Keratinocyte (primary cell): ENCODE data around the gene DHRSX. TPM values are rescaled to one million over a fixed set of nuclear protein-coding genes. Genes with fewer than 3 reads are reported as not detected.

Experiments used
- DNase-seq: peaks from one replicate; pipeline ENCODE4 v3.0.0-alpha.2; 2011; ENCODE audit warnings: low read depth, missing footprints, low spot score
- FAIRE-seq: peaks from 2 replicates; lab custom pipeline; 2011; peaks lifted over from hg19 to GRCh38; lab: Jason Lieb, UNC
- H2AFZ ChIP-seq: 2 replicates; pipeline ENCODE4 v1.6.0; 2012; ENCODE audit warnings: low read length, control low read depth, inconsistent platforms; ENCODE audit not compliant: control insufficient read depth
- H3K27ac ChIP-seq: 2 replicates; pipeline ENCODE4 v1.5.1; 2011; ENCODE audit warnings: low read length; ENCODE audit not compliant: control insufficient read depth, insufficient read depth
- H3K27me3 ChIP-seq: 3 replicates; pipeline ENCODE4 v1.6.0; 2011; ENCODE audit warnings: low read length; ENCODE audit not compliant: control insufficient read depth, insufficient read depth; ENCODE audit errors: extremely low read depth
- H3K36me3 ChIP-seq, 2 experiments: 2 replicates in 1 of 2; 3 replicates in 1 of 2; pipeline ENCODE4 v1.5.1; 2011; ENCODE audit warnings: low read length in 2 of 2, mild to moderate bottlenecking in 1 of 2; ENCODE audit not compliant: control insufficient read depth in 2 of 2, insufficient read depth in 2 of 2; ENCODE audit errors: extremely low read depth in 1 of 2
- H3K4me1 ChIP-seq: 3 replicates; pipeline ENCODE4 v1.5.1; 2011; ENCODE audit warnings: low read length; ENCODE audit not compliant: control insufficient read depth, insufficient read depth; ENCODE audit errors: extremely low read depth
- H3K4me2 ChIP-seq: 3 replicates; pipeline ENCODE4 v1.6.0; 2011; ENCODE audit warnings: low read depth, low read length; ENCODE audit not compliant: control insufficient read depth, insufficient read depth; ENCODE audit errors: extremely low read depth
- H3K4me3 ChIP-seq, 3 experiments: fragments of 200-600 bp in 1 of 3; sonication (generic) in 1 of 3; 2 replicates in 2 of 3; 3 replicates in 1 of 3; pipeline ENCODE4 v1.5.1; 2011 to 2016; ENCODE audit warnings: low read length in 3 of 3, mild to moderate bottlenecking in 3 of 3, control low read depth in 2 of 3, inconsistent platforms in 1 of 3, low read depth in 1 of 3, mixed read lengths in 1 of 3, mixed run types in 1 of 3, moderate library complexity in 1 of 3; ENCODE audit not compliant: control insufficient read depth in 2 of 3, insufficient read depth in 2 of 3; ENCODE audit errors: extremely low read depth in 1 of 3
- H3K79me2 ChIP-seq: 2 replicates; pipeline ENCODE4 v1.6.0; 2012; ENCODE audit warnings: low read length; ENCODE audit not compliant: control insufficient read depth, insufficient read depth
- H3K9ac ChIP-seq: 3 replicates; pipeline ENCODE4 v1.6.0; 2011; ENCODE audit warnings: low read length; ENCODE audit not compliant: control insufficient read depth, insufficient read depth; ENCODE audit errors: extremely low read depth
- H3K9me1 ChIP-seq: 3 replicates; pipeline ENCODE4 v1.6.0; 2011; ENCODE audit warnings: low read length; ENCODE audit not compliant: control insufficient read depth, insufficient read depth; ENCODE audit errors: extremely low read depth
- H3K9me3 ChIP-seq: 2 replicates; pipeline ENCODE4 v1.5.1; 2012; ENCODE audit warnings: low read depth, low read length; ENCODE audit not compliant: control insufficient read depth
- H4K20me1 ChIP-seq: 3 replicates; pipeline ENCODE4 v1.6.0; 2011; ENCODE audit warnings: low read length; ENCODE audit not compliant: control insufficient read depth, insufficient read depth; ENCODE audit errors: extremely low read depth
- CTCF ChIP-seq, 3 experiments: IDR thresholded peaks in 1 of 3; conservative IDR thresholded peaks in 1 of 3; optimal IDR thresholded peaks in 1 of 3; 2 replicates in 2 of 3; 3 replicates in 1 of 3; pipeline versions ENCODE3 to v1.5.1; 2011; ENCODE audit warnings: low read length in 3 of 3, mild to moderate bottlenecking in 3 of 3, moderate library complexity in 2 of 3, control low read depth in 1 of 3, inconsistent platforms in 1 of 3; ENCODE audit not compliant: insufficient read depth in 2 of 3; ENCODE audit errors: extremely low read depth in 1 of 3
- EZH2 ChIP-seq: IDR thresholded peaks from one replicate; pipeline ENCODE4 v1.6.1; 2012; ENCODE audit warnings: inconsistent platforms, mild to moderate bottlenecking, low read length, moderate library complexity
- dilution Hi-C: fragments of 300-500 bp; cut with MboI; formaldehyde crosslinking; loops from one replicate; pipeline ENCODE4 v1.7.0; 2020; ENCODE audit warnings: low sequenced_read_pairs; ENCODE audit not compliant: extremely low pct_ligation_motif_present
- polyA plus RNA-seq, 5 experiments: library from polyadenylated mRNA; depleted of rRNA in 3 of 5; stranded (reverse) in 3 of 5; stranded (forward) in 1 of 5; unstranded in 1 of 5; fragments of >200 nt; gene quantifications; 1 replicate in 1 of 5; 2 replicates in 3 of 5; 3 replicates in 1 of 5; pipeline versions ENCODE4 v1.2.1 to v1.2.3, GENCODE V29; 2011 to 2012; ENCODE audit warnings: missing spikeins in 2 of 5, low read depth in 1 of 5, low replicate concordance in 1 of 5

DHRSX gene
- polyA plus RNA-seq, 1 donor (not counting 4 experiments of a cell fraction or from before 2014, with no cell fraction given), result 20.4 TPM

GRCh38 chrX:2370456-2370855 lies 130.3 kb downstream of the DHRSX start:
- Histone ChIP-seq H3K9ac (no peak overlapping the region), H3K79me2 (no peaks in the 10 kb centered on the region), H3K9me1 (no peaks in the 10 kb centered on the region), H3K4me2 (no peak overlapping the region), H4K20me1 (no peaks in the 10 kb centered on the region), H2AFZ (no peak overlapping the region), H3K27me3 (no peaks in the 10 kb centered on the region), H3K36me3 (peaks cover 1 to 4% of the 10 kb centered on the region in 2 experiments), H3K4me3 (no peak overlapping the region), H3K9me3 (no peaks in the 10 kb centered on the region), H3K4me1 (no peaks in the 10 kb centered on the region), H3K27ac (no peak overlapping the region)
- dilution Hi-C loops, result no loop called here
- TF ChIP-seq EZH2 (no peak), CTCF (optimal IDR thresholded peaks at IDR 0.05 in 1 of 3, IDR thresholded peaks at IDR 0.05 in 1 of 3, conservative IDR thresholded peaks at IDR 0.05 in 1 of 3; ENCODE audit: extremely low read depth in 1 of 3, insufficient read depth in 2 of 3, low read length in 3 of 3) (no peak)
- FAIRE-seq (no peak), DNase-seq (no peak)

GRCh38 chrX:2369206-2369605 lies 131.6 kb downstream of the DHRSX start:
- dilution Hi-C loops, result no loop called here

More at GRCh38 chrX:2369206-2369605, 131.6 kb downstream of the DHRSX start:
- H3K27ac ChIP-seq, result no peak overlapping the region
- no peaks in the 10 kb centered on the region for H3K27me3 ChIP-seq
- TF ChIP-seq CTCF (optimal IDR thresholded peaks at IDR 0.05 in 1 of 3, IDR thresholded peaks at IDR 0.05 in 1 of 3, conservative IDR thresholded peaks at IDR 0.05 in 1 of 3; ENCODE audit: extremely low read depth in 1 of 3, insufficient read depth in 2 of 3, low read length in 3 of 3), result no peak
- TF ChIP-seq EZH2, result no peak
- no peak overlapping the region for H3K4me2 ChIP-seq
- no peak overlapping the region for H3K4me3 ChIP-seq
- H3K9ac ChIP-seq, result no peak overlapping the region
- no peaks in the 10 kb centered on the region for H3K9me1 ChIP-seq
- no peak overlapping the region for H2AFZ ChIP-seq
- H3K79me2 ChIP-seq, result no peaks in the 10 kb centered on the region
- H3K4me1 ChIP-seq, result no peaks in the 10 kb centered on the region
- DNase-seq (no peak), FAIRE-seq (no peak)
- no peaks in the 10 kb centered on the region for H4K20me1 ChIP-seq
- peaks cover 2 to 4% of the 10 kb centered on the region in 2 experiments for H3K36me3 ChIP-seq
- no peaks in the 10 kb centered on the region for H3K9me3 ChIP-seq
